PC-9 (cell line): ENCODE measurements around the gene PRKRA. TPM values are rescaled to one million over a fixed set of nuclear protein-coding genes. Genes with fewer than 3 reads are reported as not detected.

Source experiments
- Bru-seq: library from RNA; stranded (reverse); fragments of 400-500 nt; gene quantifications from one replicate; lab custom pipeline; 2021; lab: Mats Ljungman, UMichigan
- BruChase-seq, 2 experiments: library from RNA; stranded (reverse); fragments of 400-500 nt; gene quantifications; one replicate each; lab custom pipeline; 2021; lab: Mats Ljungman, UMichigan
- BruUV-seq: library from RNA; stranded (reverse); fragments of 400-500 nt; replicated peaks from 2 replicates; lab custom pipeline; 2021; lab: Mats Ljungman, UMichigan
- CTCF ChIA-PET: fragments of 300-600 bp; sonication (Branson Sonifier 250); formaldehyde crosslinking; loops from one replicate; lab custom pipeline; 2022; ENCODE audit warnings: antibody characterized with exemption; lab: Charles Lee
- POLR2A ChIA-PET: fragments of 300-600 bp; sonication (Branson Sonifier 250); formaldehyde crosslinking; loops from one replicate; lab custom pipeline; 2022; ENCODE audit warnings: antibody characterized with exemption; ENCODE audit not compliant: unreplicated experiment; lab: Charles Lee
- DNase-seq, 2 experiments: peaks; one replicate each; pipeline versions ENCODE4 v3.0.0 to v3.0.0-alpha.2; 2015 to 2022; ENCODE audit warnings: mixed read lengths in 1 of 2
- H2AFZ ChIP-seq: fragments of 200-600 bp; sonication (generic); 2 replicates; pipeline ENCODE4 v1.8.1; 2017; ENCODE audit warnings: antibody characterized with exemption
- H3F3A ChIP-seq: fragments of 200-600 bp; sonication (generic); 2 replicates; pipeline ENCODE4 v1.8.1; 2017; ENCODE audit warnings: antibody characterized with exemption, mild to moderate bottlenecking, low read depth; ENCODE audit not compliant: insufficient read depth
- H3K27ac ChIP-seq: fragments of 200-600 bp; sonication (generic); 2 replicates; pipeline ENCODE4 v1.6.1; 2016; ENCODE audit warnings: mixed run types
- H3K27me3 ChIP-seq: fragments of 200-600 bp; sonication (generic); 2 replicates; pipeline ENCODE4 v1.6.1; 2016; ENCODE audit warnings: low read depth, mixed run types; ENCODE audit not compliant: insufficient read depth
- H3K36me3 ChIP-seq: fragments of 200-600 bp; sonication (generic); 2 replicates; pipeline ENCODE4 v1.6.1; 2016; ENCODE audit warnings: low read depth, mixed run types
- H3K4me1 ChIP-seq: fragments of 200-600 bp; sonication (generic); replicated peaks from 2 replicates; pipeline ENCODE4 v1.6.1; 2016; ENCODE audit warnings: mixed run types; ENCODE audit not compliant: insufficient read depth
- H3K4me2 ChIP-seq: fragments of 200-600 bp; sonication (generic); 2 replicates; pipeline ENCODE4 v1.6.1; 2017; ENCODE audit warnings: mixed run types
- H3K4me3 ChIP-seq: fragments of 200-600 bp; sonication (generic); 2 replicates; pipeline ENCODE4 v1.6.1; 2016; ENCODE audit warnings: mixed run types
- H3K79me2 ChIP-seq: fragments of 200-600 bp; sonication (generic); 2 replicates; pipeline ENCODE4 v1.6.1; 2017; ENCODE audit warnings: low read depth, mixed run types
- H3K9me2 ChIP-seq: fragments of 200-600 bp; sonication (generic); 2 replicates; pipeline ENCODE4 v1.8.1; 2017; ENCODE audit warnings: mild to moderate bottlenecking; ENCODE audit not compliant: insufficient read depth
- H3K9me3 ChIP-seq: fragments of 200-600 bp; sonication (generic); 2 replicates; pipeline ENCODE4 v1.8.1; 2016; ENCODE audit warnings: low read depth; ENCODE audit not compliant: insufficient read depth
- H4K20me1 ChIP-seq: fragments of 200-600 bp; sonication (generic); 2 replicates; pipeline ENCODE4 v1.8.1; 2017; ENCODE audit not compliant: insufficient read depth
- EZH2 ChIP-seq: fragments of 200-600 bp; sonication (generic); IDR thresholded peaks from 2 replicates; pipeline ENCODE4 v1.8.0; 2017; ENCODE audit warnings: antibody characterized with exemption, low read depth
- intact Hi-C: fragments of 100-400 bp; cut with micrococcal nuclease; formaldehyde crosslinking; loops from one replicate; pipeline ENCODE4 v1.10.0; 2022; ENCODE audit not compliant: unreplicated experiment
- long read RNA-seq: library from polyadenylated mRNA; stranded (forward); transcript quantifications from one replicate; pipeline ENCODE4 v2.0.0, GENCODE V29; 2022
- total RNA-seq: library from RNA; stranded (reverse); gene quantifications from 2 replicates; pipeline ENCODE4 v1.2.3, GENCODE V29; 2021
- TF ChIP-seq, protein P1 (sequence below): fragments of 200-600 bp; sonication (generic); conservative IDR thresholded peaks from 2 replicates; pipeline ENCODE4 v1.6.1; 2017; ENCODE audit warnings: mixed run types, antibody characterized with exemption, mild to moderate bottlenecking, moderate library complexity

PRKRA gene
- total RNA-seq (87.0 and 93.3 TPM in 2 replicates), Bru-seq, nascent RNA (percentile 96 among the genes with signal in this experiment), BruChase-seq, experiment 1, labeled RNA remaining after a 2-hour chase (percentile 97 among the genes with signal in this experiment), BruChase-seq, experiment 2, labeled RNA remaining after a 6-hour chase (percentile 94 among the genes with signal in this experiment)
- long read RNA-seq, transcript PRKRA-201 (8 exons, 1,826 nt): major isoform, 174 of 235 reads
- long read RNA-seq, transcript PRKRA-203 (7 exons, 1,344 nt): minor isoform, 23 of 235 reads
- long read RNA-seq, partial matches to known transcripts: 13 of 235 reads
- long read RNA-seq, other reads (novel, unspliced or antisense): 23 of 235 reads

- H3K4me3 ChIP-seq: peak within 1 kb of the TSS; percentile 78
- H3K4me2 ChIP-seq: peak within 1 kb of the TSS; percentile 91
- H3K27me3 ChIP-seq: no peaks in the 10 kb centered on the region
- intact Hi-C loops: loop anchor here (1.0 kb wide), 2 partner anchors 27 to 72 kb away; partner anchors contain the start of gene FKBP7
- H3F3A ChIP-seq: peaks cover 27% of the 10 kb centered on the region
- peaks cover 19% of the 10 kb centered on the region for H4K20me1 ChIP-seq
- H3K9me3 ChIP-seq: no peaks in the 10 kb centered on the region
- peaks cover 37% of the 10 kb centered on the region for H3K79me2 ChIP-seq
- peaks cover 22% of the 10 kb centered on the region for H3K4me1 ChIP-seq
- peak within 1 kb of the TSS; percentile 88 for H2AFZ ChIP-seq
- BruUV-seq: no TSS peak
- peaks cover 30% of the 10 kb centered on the region for H3K36me3 ChIP-seq
- H3K27ac ChIP-seq: peak within 1 kb of the TSS; percentile 93
- ChIA-PET CTCF (interaction anchor here (0.5 to 0.6 kb wide), 4 partner anchors 35 to 1474 kb away, joined by 3 to 6 read pairs (median 4); no protein-coding TSS in a partner anchor), POLR2A (interaction anchor here (0.6 to 1.5 kb wide), 15 partner anchors 21 to 1186 kb away, joined by 3 to 16 read pairs (median 4); partner anchors contain the start of gene PLEKHA3)
- DNase-seq: peak; percentile 96 to 100
- TF ChIP-seq EZH2: no peak
- TF ChIP-seq, protein P1, sequence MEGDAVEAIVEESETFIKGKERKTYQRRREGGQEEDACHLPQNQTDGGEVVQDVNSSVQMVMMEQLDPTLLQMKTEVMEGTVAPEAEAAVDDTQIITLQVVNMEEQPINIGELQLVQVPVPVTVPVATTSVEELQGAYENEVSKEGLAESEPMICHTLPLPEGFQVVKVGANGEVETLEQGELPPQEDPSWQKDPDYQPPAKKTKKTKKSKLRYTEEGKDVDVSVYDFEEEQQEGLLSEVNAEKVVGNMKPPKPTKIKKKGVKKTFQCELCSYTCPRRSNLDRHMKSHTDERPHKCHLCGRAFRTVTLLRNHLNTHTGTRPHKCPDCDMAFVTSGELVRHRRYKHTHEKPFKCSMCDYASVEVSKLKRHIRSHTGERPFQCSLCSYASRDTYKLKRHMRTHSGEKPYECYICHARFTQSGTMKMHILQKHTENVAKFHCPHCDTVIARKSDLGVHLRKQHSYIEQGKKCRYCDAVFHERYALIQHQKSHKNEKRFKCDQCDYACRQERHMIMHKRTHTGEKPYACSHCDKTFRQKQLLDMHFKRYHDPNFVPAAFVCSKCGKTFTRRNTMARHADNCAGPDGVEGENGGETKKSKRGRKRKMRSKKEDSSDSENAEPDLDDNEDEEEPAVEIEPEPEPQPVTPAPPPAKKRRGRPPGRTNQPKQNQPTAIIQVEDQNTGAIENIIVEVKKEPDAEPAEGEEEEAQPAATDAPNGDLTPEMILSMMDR: no peak
- no peaks in the 10 kb centered on the region for H3K9me2 ChIP-seq
Measured at GRCh38 chr2:178450774-178451525, at the start of gene PRKRA, which contains the start of gene PJVK. Gene PRKRA (minus strand): TSS chr2:178451175. CDS start chr2:178451030, 145 bp downstream. Gene PJVK (plus strand): TSS chr2:178451378. CDS start chr2:178453410, 2,032 bp downstream.

DNA sequence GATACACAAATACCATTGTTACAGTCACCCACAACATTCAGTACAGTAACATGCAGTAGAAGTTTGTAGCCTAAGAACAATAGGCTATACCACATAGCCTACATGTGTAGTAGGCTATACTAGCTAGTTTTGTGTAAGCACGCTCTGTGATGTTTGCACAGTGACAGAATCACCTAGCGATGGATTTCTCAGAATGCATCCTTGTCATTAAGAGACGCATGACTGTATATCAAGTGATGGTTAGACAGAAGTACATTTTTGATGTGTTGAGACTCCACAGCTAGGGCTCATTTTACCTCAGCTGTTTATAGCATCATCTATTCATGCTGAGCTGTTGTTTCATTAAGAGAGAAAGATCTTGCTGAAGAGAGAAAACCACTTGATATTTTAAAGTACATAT lies 48.7 kb upstream of the PRKRA start:
- Histone ChIP-seq H3K27me3 (no peaks in the 10 kb centered on the region), H3K36me3 (peaks cover 78% of the 10 kb centered on the region), H3K79me2 (no peaks in the 10 kb centered on the region), H3K9me3 (no peaks in the 10 kb centered on the region), H3K4me2 (no peak overlapping the region), H2AFZ (no peak overlapping the region), H3K27ac (no peak overlapping the region), H4K20me1 (peaks cover 19% of the 10 kb centered on the region), H3K4me1 (no peaks in the 10 kb centered on the region), H3K9me2 (no peaks in the 10 kb centered on the region), H3F3A (0 out of 2 replicates have a peak, but pooled peaks cover 4% of the 10 kb centered on the region), H3K4me3 (no peak overlapping the region)
- intact Hi-C loops: no loop called here
- TF ChIP-seq EZH2: no peak
- TF ChIP-seq, protein P1: no peak
- no peak for DNase-seq
- no TSS peak for BruUV-seq
- ChIA-PET CTCF (no interaction called here), POLR2A (no interaction called here)

- Histone ChIP-seq H4K20me1 (peaks cover 18% of the 10 kb centered on the region), H3K4me1 (no peaks in the 10 kb centered on the region), H3K27ac (no peak overlapping the region), H3K36me3 (peaks cover 75% of the 10 kb centered on the region), H3K9me3 (no peaks in the 10 kb centered on the region), H2AFZ (no peak overlapping the region), H3K4me3 (no peak overlapping the region), H3K9me2 (no peaks in the 10 kb centered on the region), H3F3A (0 out of 2 replicates have a peak, but pooled peaks cover 4% of the 10 kb centered on the region), H3K27me3 (no peaks in the 10 kb centered on the region), H3K79me2 (no peaks in the 10 kb centered on the region), H3K4me2 (no peak overlapping the region)
- CTCF ChIA-PET: no interaction called here
- intact Hi-C loops: no loop called here
- no peak for DNase-seq
- BruUV-seq: no TSS peak
- TF ChIP-seq EZH2: no peak
- POLR2A ChIA-PET: interaction anchor here (0.6 to 0.9 kb wide), 2 partner anchors 16 to 47 kb away, joined by 5 to 10 read pairs; partner anchors contain the start of genes PJVK and PRKRA
Measured at GRCh38 chr2:178498137-178498536, 47.2 kb upstream of the PRKRA start.
